ENCODE measurements around the gene RASGRP4.

Gene RASGRP4

DNA sequence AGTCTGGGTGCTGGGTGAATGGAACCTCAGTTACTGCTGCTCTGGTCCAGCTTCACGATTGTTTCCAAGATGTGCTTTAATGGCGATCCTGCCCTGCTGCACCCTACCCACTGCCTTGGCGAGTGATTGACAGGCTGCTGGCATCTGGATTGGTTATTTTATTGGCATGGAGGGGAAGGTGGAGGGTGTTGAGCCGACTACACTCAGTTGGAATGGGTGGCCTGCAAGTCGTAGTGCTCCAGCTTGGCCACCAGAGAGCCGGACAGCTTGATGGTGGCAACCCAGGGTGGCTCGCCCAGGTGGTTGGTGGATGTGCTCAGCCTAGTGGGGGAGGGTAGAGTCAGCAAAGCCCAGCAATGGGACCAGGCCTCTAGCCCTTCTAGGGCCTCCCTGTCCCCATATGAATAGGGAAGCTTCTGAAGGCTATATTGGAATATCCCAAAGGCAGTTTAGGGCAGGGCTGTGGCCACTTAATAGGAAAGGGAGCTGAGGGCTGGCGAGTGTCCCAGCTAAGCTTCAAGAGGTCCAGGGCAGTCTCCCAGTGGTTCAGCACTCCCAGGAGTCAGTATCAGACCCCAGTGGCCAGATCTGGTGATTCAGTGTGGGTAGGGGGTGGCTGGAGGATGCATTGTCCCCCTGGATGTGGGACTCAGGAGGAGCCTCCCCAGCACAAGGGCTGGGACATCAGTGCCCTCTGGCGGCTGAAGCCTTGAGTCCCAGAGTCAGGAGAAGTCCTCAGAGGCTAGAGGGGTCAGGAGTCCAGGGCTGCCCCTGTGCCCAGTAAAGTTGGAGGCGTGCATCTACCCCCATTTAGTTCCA, 41.6 kb downstream of the RASGRP4 start:
- TF ChIP-seq GATA2 (IDR thresholded peaks at IDR 0.05; ENCODE audit: low read depth, low read length) (no peak), GATA3 (IDR thresholded peaks at IDR 0.05; ENCODE audit: low read depth, low read length) (no peak)

DNA sequence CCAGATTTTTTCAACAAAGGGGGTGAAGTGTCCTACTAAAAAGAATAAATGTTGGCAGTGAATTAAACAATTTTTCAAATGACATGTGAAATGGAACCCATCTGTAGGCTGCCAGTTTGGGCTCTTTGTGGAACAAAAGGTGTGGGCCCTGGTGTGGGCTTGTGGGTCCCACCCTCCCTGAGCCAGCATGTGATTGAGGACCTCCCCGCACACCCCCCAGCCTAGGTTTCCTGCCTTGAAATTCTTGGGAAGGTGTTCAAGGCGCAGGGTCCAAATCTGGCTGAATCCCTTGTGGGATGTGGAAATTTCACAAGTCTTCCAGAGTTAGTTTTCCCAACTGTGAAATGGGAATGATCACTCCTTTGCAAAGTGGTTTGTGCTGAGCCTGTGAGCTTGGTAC, 42.3 kb downstream of the RASGRP4 start:
- TF ChIP-seq GATA2 (IDR thresholded peaks at IDR 0.05; ENCODE audit: low read depth, low read length) = no peak
- no peak for TF ChIP-seq GATA3 (IDR thresholded peaks at IDR 0.05; ENCODE audit: low read depth, low read length)

DNA sequence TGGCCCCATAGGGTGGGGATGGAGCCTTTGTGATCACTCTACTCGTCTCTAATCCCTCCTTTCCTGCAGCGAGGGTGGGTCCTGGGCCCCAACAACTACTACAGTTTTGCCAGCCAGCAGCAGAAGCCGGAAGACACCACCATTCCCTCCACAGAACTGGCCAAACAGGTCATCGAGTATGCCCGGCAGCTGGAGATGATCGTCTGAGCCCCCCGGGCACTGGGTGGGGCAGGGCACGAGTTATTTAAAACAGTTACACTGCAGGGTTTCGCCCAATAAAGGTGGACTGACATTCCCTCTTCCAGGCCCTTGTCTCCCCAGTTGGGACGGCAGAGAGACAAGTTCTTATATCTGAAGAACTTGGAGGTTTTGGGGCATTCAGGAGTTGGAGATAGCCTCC, 42.8 kb downstream of the RASGRP4 start:
- TF ChIP-seq GATA2 (IDR thresholded peaks at IDR 0.05; ENCODE audit: low read depth, low read length) (no peak), GATA3 (IDR thresholded peaks at IDR 0.05; ENCODE audit: low read depth, low read length) (no peak)

DNA sequence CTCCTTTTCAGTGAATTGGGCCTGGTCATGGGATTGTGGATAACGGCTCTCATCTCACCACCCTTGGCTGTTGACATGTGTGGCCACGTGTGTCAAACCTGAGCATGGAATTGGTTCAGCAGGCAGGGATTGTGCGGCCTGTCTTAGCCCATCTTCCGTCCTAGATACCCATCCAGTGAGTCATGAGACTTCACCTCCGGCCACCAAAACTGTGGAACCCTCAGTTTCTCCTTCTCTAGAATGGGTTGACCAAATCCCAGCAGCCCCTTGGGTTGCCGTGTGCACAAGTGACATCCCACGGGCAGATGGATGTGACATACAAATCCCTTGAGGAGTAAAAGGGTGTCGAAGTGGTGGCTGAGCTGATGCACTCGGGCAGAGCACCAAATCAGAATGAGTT, 44.9 kb downstream of the RASGRP4 start:
- TF ChIP-seq GATA3 (IDR thresholded peaks at IDR 0.05; ENCODE audit: low read depth, low read length) = no peak
- TF ChIP-seq GATA2 (IDR thresholded peaks at IDR 0.05; ENCODE audit: low read depth, low read length) = no peak

DNA sequence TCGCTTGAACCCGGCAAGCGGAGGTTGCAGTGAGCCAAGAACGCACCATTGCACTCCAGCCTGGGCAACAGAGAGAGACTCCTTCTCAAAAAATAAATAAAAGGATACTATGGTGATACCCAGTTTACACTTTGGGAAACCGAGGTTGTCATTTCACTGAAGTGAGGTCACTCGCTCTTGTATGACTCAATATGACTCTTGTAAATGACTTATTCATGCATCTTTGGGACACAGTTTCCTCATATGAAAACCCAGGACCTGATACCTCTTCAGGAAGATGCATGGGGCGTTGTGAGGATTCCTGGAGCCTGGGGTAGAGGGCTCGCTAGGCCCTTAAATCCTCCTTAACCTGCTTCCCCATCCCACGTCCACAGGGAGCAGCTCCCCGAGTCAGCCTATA, 47.2 kb downstream of the RASGRP4 start:
- TF ChIP-seq GATA3 (IDR thresholded peaks at IDR 0.05; ENCODE audit: low read depth, low read length) = no peak
- TF ChIP-seq GATA2 (IDR thresholded peaks at IDR 0.05; ENCODE audit: low read depth, low read length) = no peak

DNA sequence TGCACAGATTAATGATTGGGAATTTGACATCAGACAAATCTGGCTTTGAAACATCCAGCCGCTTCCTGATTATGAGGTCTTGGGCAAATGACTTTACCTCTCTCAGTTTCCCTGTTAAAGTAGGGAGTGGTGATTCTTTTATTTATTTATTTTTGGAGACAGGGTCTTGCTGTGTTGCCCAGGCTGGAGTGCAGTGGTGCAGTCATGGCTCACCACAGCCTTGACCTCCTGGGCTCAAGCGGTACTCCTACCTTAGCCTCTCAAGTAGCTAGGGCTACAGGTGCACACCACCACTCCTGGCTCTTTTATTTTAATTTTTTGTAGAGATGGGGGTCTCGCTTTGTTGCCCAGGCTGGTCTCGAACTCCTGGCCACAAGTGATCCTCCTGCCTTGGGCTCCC, 49.0 kb downstream of the RASGRP4 start:
- TF ChIP-seq GATA2 (IDR thresholded peaks at IDR 0.05; ENCODE audit: low read depth, low read length) (no peak), GATA3 (IDR thresholded peaks at IDR 0.05; ENCODE audit: low read depth, low read length) (no peak)

DNA sequence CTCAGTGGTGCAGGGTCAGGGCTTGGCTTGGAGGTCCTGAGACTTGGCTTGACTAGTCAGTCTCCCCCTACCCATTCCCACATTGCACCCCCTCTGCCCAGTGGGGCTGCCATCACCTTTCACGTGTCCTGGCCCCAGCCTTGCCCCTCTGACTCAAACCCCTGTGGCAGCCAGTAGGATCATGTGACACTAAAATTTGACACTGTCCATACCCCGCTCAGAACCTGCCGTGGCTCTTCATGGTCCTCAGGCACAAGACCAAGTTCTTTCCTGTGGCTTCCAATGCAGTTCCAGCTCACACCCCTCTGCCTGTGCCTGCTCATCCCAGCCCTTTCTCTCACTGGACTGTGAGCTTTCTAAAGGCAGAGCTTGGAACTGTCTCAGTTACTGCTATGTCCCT, 49.4 kb downstream of the RASGRP4 start:
- TF ChIP-seq GATA2 (IDR thresholded peaks at IDR 0.05; ENCODE audit: low read depth, low read length) (no peak), GATA3 (IDR thresholded peaks at IDR 0.05; ENCODE audit: low read depth, low read length) (no peak)

DNA sequence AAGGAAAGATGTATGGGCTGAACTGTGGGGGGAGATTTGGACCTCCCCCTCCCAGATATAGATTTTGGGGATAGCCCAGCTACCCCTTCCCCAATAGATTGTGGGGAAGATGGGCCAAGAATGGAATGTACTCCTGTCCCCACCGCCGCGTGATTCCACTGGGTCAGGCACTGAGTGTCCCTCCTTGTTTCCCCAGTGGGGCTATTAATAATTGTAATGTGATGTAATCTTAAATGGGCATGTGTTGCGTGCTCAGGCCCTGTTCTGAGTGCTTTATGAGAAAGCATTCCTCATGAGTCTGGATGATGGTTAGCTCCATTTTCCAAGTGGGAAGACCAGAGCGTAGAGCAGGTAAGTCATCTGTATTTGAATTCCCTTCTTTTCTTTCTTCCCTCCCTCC, 50.3 kb downstream of the RASGRP4 start:
- TF ChIP-seq GATA2 (IDR thresholded peaks at IDR 0.05; ENCODE audit: low read depth, low read length) (no peak), GATA3 (IDR thresholded peaks at IDR 0.05; ENCODE audit: low read depth, low read length) (no peak)

DNA sequence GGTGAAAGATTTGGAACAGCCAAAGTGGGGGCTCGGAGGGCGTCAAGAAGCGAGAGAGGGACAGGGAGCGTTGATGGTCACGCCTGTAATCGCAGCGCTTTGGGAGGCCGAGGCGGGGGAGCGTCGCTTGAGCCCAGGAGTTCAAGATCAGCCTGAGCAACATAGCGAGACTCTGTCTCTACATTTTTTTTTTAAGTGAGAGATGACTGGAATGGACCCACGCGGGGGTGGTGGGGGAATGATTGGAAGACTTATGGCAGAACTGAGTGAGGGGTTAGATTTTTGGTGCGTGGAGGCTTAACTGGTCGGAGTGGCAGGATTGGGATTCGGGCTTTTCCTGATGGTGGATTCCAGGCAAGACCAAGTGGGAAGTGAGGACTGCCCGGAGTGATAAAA, 50.9 kb downstream of the RASGRP4 start:
- no peak for TF ChIP-seq GATA2 (IDR thresholded peaks at IDR 0.05; ENCODE audit: low read depth, low read length)
- no peak for TF ChIP-seq GATA3 (IDR thresholded peaks at IDR 0.05; ENCODE audit: low read depth, low read length)

DNA sequence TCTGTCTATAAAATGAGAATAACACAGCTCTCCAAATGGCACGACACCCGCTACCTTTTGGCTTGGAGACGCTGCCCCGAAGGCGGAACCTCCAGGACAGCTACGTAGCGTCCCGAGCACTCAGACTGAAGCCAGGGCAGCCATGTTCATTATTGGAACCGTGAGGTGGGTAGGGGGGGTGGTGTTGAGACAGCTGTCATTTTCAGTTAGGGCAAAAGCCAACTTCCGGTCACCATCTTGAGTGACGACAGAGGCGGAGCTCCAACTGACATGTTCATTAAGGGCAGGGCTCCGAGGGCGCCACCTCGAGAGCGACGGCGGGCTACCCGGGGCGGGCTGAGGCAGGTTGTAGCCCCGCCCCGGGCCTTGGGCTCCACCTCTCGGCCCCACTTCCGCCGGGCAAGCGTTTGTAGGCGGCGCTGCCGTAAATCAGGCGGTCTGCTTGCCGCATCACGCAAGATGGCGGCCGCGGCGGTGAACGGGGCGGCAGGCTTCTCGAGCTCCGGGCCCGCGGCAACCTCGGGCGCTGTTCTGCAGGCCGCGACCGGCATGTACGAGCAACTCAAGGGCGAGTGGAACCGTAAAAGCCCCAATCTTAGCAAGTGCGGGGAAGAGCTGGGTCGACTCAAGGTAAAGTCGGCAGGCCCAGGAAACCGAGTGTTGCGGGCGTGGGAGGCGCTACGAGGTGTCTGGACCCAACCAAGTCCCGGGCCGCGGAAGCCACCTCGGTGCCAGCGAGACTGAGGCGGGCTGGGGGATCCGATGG, 51.5 kb downstream of the RASGRP4 start, which contains the start of gene PSMD8:
Gene PSMD8, plus strand, starts transcription at position 240 of the 766 bp plus-strand sequence. Its CDS starts 31 bp downstream, at position 271.
- no peak for TF ChIP-seq GATA2 (IDR thresholded peaks at IDR 0.05; ENCODE audit: low read depth, low read length)
- TF ChIP-seq GATA3 (IDR thresholded peaks at IDR 0.05; ENCODE audit: low read depth, low read length) = no peak

DNA sequence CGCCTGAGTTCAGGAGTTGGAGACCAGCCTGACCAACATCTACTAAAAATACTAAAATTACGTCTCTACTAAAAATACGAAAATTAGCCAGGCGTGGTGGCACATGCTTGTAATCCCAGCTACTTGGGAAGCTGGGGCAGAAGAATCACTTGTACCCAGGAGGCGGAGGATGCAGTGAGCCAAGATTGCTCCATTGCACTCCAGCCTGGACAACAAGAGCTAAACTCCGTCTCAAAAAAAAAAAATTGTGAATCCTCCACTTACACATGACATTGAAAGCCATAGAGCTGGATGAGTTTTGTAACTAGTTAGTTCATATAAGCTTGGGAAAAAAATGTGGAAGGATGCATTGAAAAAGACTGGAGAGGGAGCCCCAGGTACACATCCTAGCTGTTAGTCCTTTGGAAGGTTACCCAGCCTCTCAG, 52.1 kb downstream of the RASGRP4 start:
- TF ChIP-seq GATA3 (IDR thresholded peaks at IDR 0.05; ENCODE audit: low read depth, low read length) = no peak
- no peak for TF ChIP-seq GATA2 (IDR thresholded peaks at IDR 0.05; ENCODE audit: low read depth, low read length)

DNA sequence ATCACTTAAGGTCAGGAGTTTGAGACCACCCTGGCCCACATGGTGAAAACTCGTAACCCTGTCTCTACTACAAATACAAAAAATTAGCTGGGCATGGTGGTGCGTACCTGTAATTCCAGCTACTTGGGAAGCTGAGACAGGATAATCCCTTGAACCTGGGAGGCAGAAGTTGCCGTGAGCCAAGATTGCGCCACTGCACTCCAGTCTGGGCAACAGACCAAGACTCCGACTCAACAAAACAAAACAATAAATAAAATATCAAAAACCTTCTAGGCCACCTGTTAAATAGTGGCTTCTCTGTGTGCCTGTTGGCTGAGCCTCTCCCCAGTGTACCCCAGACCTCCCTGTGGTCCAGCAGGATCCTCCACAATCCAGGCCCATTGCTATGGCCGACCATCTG, 54.9 kb downstream of the RASGRP4 start:
- no peak for TF ChIP-seq GATA3 (IDR thresholded peaks at IDR 0.05; ENCODE audit: low read depth, low read length)
- no peak for TF ChIP-seq GATA2 (IDR thresholded peaks at IDR 0.05; ENCODE audit: low read depth, low read length)

DNA sequence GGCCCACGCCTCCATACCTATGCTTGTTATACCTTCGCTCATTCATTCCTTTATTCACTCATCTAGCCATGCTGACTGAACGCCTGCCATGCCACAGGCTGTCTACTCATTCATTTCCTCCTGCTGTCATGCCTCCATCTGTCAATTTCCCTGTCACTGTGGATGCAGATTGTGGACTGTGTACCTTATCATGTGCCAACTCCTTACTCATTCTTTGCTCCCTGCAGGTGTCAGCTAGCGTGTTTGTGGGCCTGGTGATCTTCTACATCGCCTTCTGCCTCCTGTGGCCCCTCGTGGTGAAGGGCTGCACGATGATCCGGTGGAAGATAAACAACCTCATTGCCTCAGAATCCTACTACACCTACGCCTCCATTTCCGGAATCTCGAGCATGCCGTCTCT, 55.7 kb downstream of the RASGRP4 start:
- TF ChIP-seq GATA3 (IDR thresholded peaks at IDR 0.05; ENCODE audit: low read depth, low read length) = no peak
- no peak for TF ChIP-seq GATA2 (IDR thresholded peaks at IDR 0.05; ENCODE audit: low read depth, low read length)

DNA sequence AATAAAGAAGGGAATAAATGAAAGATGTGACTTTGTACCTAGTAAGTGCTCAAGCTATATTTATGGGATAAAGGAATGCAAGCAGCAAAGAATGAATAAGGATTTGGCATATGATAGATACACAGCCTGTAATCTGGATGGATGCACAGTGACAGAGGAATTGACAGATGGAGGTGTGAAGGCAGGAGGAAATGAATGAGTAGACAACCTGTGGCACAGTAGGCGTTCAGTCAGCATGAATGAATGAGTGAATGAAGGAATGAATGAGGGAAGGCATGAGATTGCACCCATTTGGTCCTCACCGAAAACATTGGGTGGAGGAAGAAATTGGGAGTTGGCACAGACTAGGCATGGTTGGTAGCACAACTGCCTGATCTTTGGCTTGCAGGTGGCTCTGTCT, 56.4 kb downstream of the RASGRP4 start:
- TF ChIP-seq GATA3 (IDR thresholded peaks at IDR 0.05; ENCODE audit: low read depth, low read length) = no peak
- no peak for TF ChIP-seq GATA2 (IDR thresholded peaks at IDR 0.05; ENCODE audit: low read depth, low read length)

DNA sequence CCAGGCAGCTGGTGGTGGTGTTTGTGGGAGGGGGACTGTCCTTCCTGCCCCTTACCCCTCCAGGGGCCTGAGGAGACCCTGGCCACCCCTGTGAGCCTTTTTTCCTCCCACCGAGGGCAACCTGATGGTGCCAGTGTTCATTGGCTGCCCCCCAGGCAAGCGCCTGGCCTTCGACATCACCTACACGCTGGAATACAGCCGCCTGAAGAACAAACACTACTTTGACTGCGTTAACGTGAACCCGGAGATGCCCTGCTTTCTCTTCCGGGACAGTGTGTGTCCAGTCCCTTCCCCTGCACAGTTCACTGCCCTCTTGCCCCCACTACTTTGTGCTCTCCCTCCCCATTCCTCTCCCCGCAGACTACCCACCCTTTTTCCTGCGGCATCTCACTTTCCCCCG, 59.0 kb downstream of the RASGRP4 start:
- no peak for TF ChIP-seq GATA3 (IDR thresholded peaks at IDR 0.05; ENCODE audit: low read depth, low read length)
- TF ChIP-seq GATA2 (IDR thresholded peaks at IDR 0.05; ENCODE audit: low read depth, low read length) = no peak
